ENCODE data around the gene PIGQ. TPM values are rescaled to one million over a fixed set of nuclear protein-coding genes. Genes with fewer than 3 reads are reported as not detected.

PIGQ gene
- polyA plus RNA-seq, 3 donors: 11.4 to 39.8 (median 12.1) TPM

- no peak overlapping the region for H3K4me3 Mint-ChIP-seq
- DNase-seq: no peak
- peaks cover 0 to 14% of the 10 kb centered on the region in 2 donors for H3K27me3 ChIP-seq (ENCODE audit: control insufficient read depth in 2 of 2, insufficient read depth in 2 of 2, low read length in 2 of 2)
- peaks cover 11 to 23% (median 22%) of the 10 kb centered on the region in 3 donors for H3K27me3 Mint-ChIP-seq (ENCODE audit: low read depth in 3 of 3)
- no peak for TF ChIP-seq CTCF (IDR thresholded peaks at IDR 0.05)
- H3K9me3 Mint-ChIP-seq: peaks cover 0 to under 1% (median 0%) of the 10 kb centered on the region in 7 donors
- H3K27ac ChIP-seq (ENCODE audit: low read depth in 1 of 2, low read length in 2 of 2): no peak overlapping the region
- intact Hi-C loops (cut with micrococcal nuclease): no loop called here
- H3K36me3 ChIP-seq (replicated peaks in 1 of 2; ENCODE audit: control insufficient read depth in 1 of 2, insufficient read depth in 2 of 2, low read length in 2 of 2): peaks cover 21 to 46% of the 10 kb centered on the region in 2 donors
- H3K9ac ChIP-seq (ENCODE audit: insufficient read depth, low read length, poor library complexity, severe bottlenecking): no peak overlapping the region
- H3K79me2 ChIP-seq (ENCODE audit: insufficient read depth, low read length): no peaks in the 10 kb centered on the region
- 98% methylated on average over 9 of the region's 11 CpGs for WGBS (ENCODE audit: insufficient coverage)
- H2AFZ ChIP-seq (ENCODE audit: insufficient read depth, low read depth, low read length, poor library complexity, severe bottlenecking): no peak overlapping the region
- no peak overlapping the region for H3K4me2 ChIP-seq (replicated peaks; ENCODE audit: extremely low read depth, low read length, poor library complexity, severe bottlenecking)
- H3K27ac Mint-ChIP-seq: no peak overlapping the region
- no peaks in the 10 kb centered on the region for H3K9me3 ChIP-seq (replicated peaks in 1 of 2; ENCODE audit: control insufficient read depth in 1 of 2, insufficient read depth in 1 of 2, low read length in 2 of 2)
- no peak overlapping the region for H3K4me3 ChIP-seq (replicated peaks in 1 of 3; ENCODE audit: low read depth in 2 of 3, low read length in 3 of 3)
- no peaks in the 10 kb centered on the region for H3K4me1 Mint-ChIP-seq
- peaks cover 7 to 13% of the 10 kb centered on the region in 2 donors for H3K36me3 Mint-ChIP-seq
- no peaks in the 10 kb centered on the region for H4K20me1 ChIP-seq (ENCODE audit: insufficient read depth, low read length)
- H3K4me1 ChIP-seq (ENCODE audit: control insufficient read depth in 1 of 2, insufficient read depth in 2 of 2, low read length in 2 of 2): no peaks in the 10 kb centered on the region
These were observed 15.5 kb upstream of the PIGQ start for GRCh38 chr16:554297-554621.

- no peak overlapping the region for H3K27ac ChIP-seq (ENCODE audit: low read depth in 1 of 2, low read length in 2 of 2)
- H3K4me1 ChIP-seq (ENCODE audit: control insufficient read depth in 1 of 2, insufficient read depth in 2 of 2, low read length in 2 of 2): no peaks in the 10 kb centered on the region
- H3K36me3 Mint-ChIP-seq: peaks cover 7 to 13% of the 10 kb centered on the region in 2 donors
- no peak overlapping the region for H3K4me2 ChIP-seq (replicated peaks; ENCODE audit: extremely low read depth, low read length, poor library complexity, severe bottlenecking)
- no peak overlapping the region for H2AFZ ChIP-seq (ENCODE audit: insufficient read depth, low read depth, low read length, poor library complexity, severe bottlenecking)
- WGBS (ENCODE audit: insufficient coverage): 85% methylated on average over 46 of the region's 54 CpGs
- no peak overlapping the region for H3K9ac ChIP-seq (ENCODE audit: insufficient read depth, low read length, poor library complexity, severe bottlenecking)
- H3K27me3 Mint-ChIP-seq (ENCODE audit: low read depth in 3 of 3): peaks cover 14 to 28% (median 25%) of the 10 kb centered on the region in 3 donors
- H3K9me3 ChIP-seq (replicated peaks in 1 of 2; ENCODE audit: control insufficient read depth in 1 of 2, insufficient read depth in 1 of 2, low read length in 2 of 2): no peaks in the 10 kb centered on the region
- peaks cover 2 to 19% of the 10 kb centered on the region in 2 donors for H3K27me3 ChIP-seq (ENCODE audit: control insufficient read depth in 2 of 2, insufficient read depth in 2 of 2, low read length in 2 of 2)
- no peaks in the 10 kb centered on the region for H3K4me1 Mint-ChIP-seq
- H4K20me1 ChIP-seq (ENCODE audit: insufficient read depth, low read length): no peaks in the 10 kb centered on the region
- no peak overlapping the region for H3K27ac Mint-ChIP-seq
- no peak for TF ChIP-seq CTCF (IDR thresholded peaks at IDR 0.05)
- H3K4me3 Mint-ChIP-seq: no peak overlapping the region
- no peaks in the 10 kb centered on the region for H3K79me2 ChIP-seq (ENCODE audit: insufficient read depth, low read length)
- DNase-seq: no peak
- no peak overlapping the region for H3K4me3 ChIP-seq (replicated peaks in 1 of 3; ENCODE audit: low read depth in 2 of 3, low read length in 3 of 3)
- peaks cover 0 to 3% (median 0%) of the 10 kb centered on the region in 7 donors for H3K9me3 Mint-ChIP-seq
- intact Hi-C loops (cut with micrococcal nuclease): no loop called here
- peaks cover 18 to 41% of the 10 kb centered on the region in 2 donors for H3K36me3 ChIP-seq (replicated peaks in 1 of 2; ENCODE audit: control insufficient read depth in 1 of 2, insufficient read depth in 2 of 2, low read length in 2 of 2)
These were observed 15.0 kb upstream of the PIGQ start for GRCh38 chr16:554640-555365.

Measured in CD14-positive monocyte (primary cell).